Astrocyte (in vitro differentiated cells and primary cell): ENCODE measurements around the gene PGBD2. TPM values are rescaled to one million over a fixed set of nuclear protein-coding genes. Genes with fewer than 3 reads are reported as not detected.

Source experiments
- DNase-seq: peaks from one replicate; pipeline ENCODE4 v3.0.0-alpha.2; 2010; ENCODE audit warnings: low read depth
- FAIRE-seq: peaks from 2 replicates; lab custom pipeline; 2011; peaks lifted over from hg19 to GRCh38; lab: Jason Lieb, UNC
- H2AFZ ChIP-seq: 2 replicates; pipeline ENCODE4 v1.6.0; 2012; ENCODE audit warnings: low read depth, low read length, inconsistent platforms
- H3K27ac ChIP-seq: 2 replicates; pipeline ENCODE4 v1.5.1; 2011; ENCODE audit warnings: low read depth, low read length, inconsistent platforms
- H3K27me3 ChIP-seq: 2 replicates; pipeline ENCODE4 v1.6.0; 2011; ENCODE audit warnings: low read length, inconsistent platforms; ENCODE audit not compliant: insufficient read depth
- H3K36me3 ChIP-seq: 2 replicates; pipeline ENCODE4 v1.5.1; 2011; ENCODE audit warnings: low read length, inconsistent platforms; ENCODE audit not compliant: insufficient read depth
- H3K4me1 ChIP-seq: 2 replicates; pipeline ENCODE4 v1.5.1; 2011; ENCODE audit warnings: low read length, inconsistent platforms; ENCODE audit not compliant: insufficient read depth
- H3K4me2 ChIP-seq: 2 replicates; pipeline ENCODE4 v1.6.0; 2012; ENCODE audit warnings: low read length, inconsistent platforms
- H3K4me3 ChIP-seq: 2 replicates; pipeline ENCODE4 v1.5.1; 2011; ENCODE audit warnings: low read depth, mild to moderate bottlenecking, low read length, inconsistent platforms; ENCODE audit not compliant: insufficient read depth
- H3K79me2 ChIP-seq: 2 replicates; pipeline ENCODE4 v1.6.0; 2012; ENCODE audit warnings: mild to moderate bottlenecking, low read length, inconsistent platforms; ENCODE audit not compliant: insufficient read depth
- H3K9ac ChIP-seq: 2 replicates; pipeline ENCODE4 v1.6.0; 2012; ENCODE audit warnings: mild to moderate bottlenecking, low read length, inconsistent platforms
- H3K9me3 ChIP-seq: 2 replicates; pipeline ENCODE4 v1.5.1; 2012; ENCODE audit warnings: low read depth, mild to moderate bottlenecking, low read length, inconsistent platforms; ENCODE audit not compliant: insufficient read depth
- H4K20me1 ChIP-seq: 2 replicates; pipeline ENCODE4 v1.6.0; 2012; ENCODE audit warnings: low read length, inconsistent platforms; ENCODE audit not compliant: insufficient read depth
- H3K27ac Mint-ChIP-seq: one replicate; pipeline ENCODE4 v1.8.0; 2021; ENCODE audit warnings: mild to moderate bottlenecking, mixed read lengths; ENCODE audit not compliant: unreplicated experiment
- H3K27me3 Mint-ChIP-seq: one replicate; pipeline ENCODE4 v1.8.0; 2021; ENCODE audit warnings: low read depth, mixed read lengths; ENCODE audit not compliant: unreplicated experiment
- H3K36me3 Mint-ChIP-seq: one replicate; pipeline ENCODE4 v1.8.0; 2021; ENCODE audit warnings: low read depth, mixed read lengths; ENCODE audit not compliant: unreplicated experiment
- H3K4me1 Mint-ChIP-seq: one replicate; pipeline ENCODE4 v1.8.0; 2021; ENCODE audit warnings: low read depth, mixed read lengths; ENCODE audit not compliant: unreplicated experiment
- H3K4me3 Mint-ChIP-seq: one replicate; pipeline ENCODE4 v1.8.0; 2021; ENCODE audit warnings: mild to moderate bottlenecking, moderate library complexity, mixed read lengths; ENCODE audit not compliant: unreplicated experiment
- H3K9me3 Mint-ChIP-seq: one replicate; pipeline ENCODE4 v1.8.0; 2021; ENCODE audit warnings: mild to moderate bottlenecking, mixed read lengths; ENCODE audit not compliant: unreplicated experiment
- EZH2 ChIP-seq: IDR thresholded peaks from 2 replicates; pipeline ENCODE4 v1.6.1; 2012; ENCODE audit warnings: mild to moderate bottlenecking, low read length, inconsistent platforms; ENCODE audit not compliant: insufficient read depth
- total RNA-seq: library from RNA; stranded (reverse); gene quantifications from 2 replicates; pipeline ENCODE4 v1.2.1, GENCODE V29; 2021
- TF ChIP-seq, protein P1 (sequence below): IDR thresholded peaks from 2 replicates; pipeline ENCODE4 v1.5.1; 2011; ENCODE audit warnings: low read depth, mild to moderate bottlenecking, inconsistent platforms, low read length, moderate library complexity; ENCODE audit not compliant: insufficient read depth

PGBD2 gene
- total RNA-seq, 1 donor from 2014 or later, result 6.2 TPM

DNA sequence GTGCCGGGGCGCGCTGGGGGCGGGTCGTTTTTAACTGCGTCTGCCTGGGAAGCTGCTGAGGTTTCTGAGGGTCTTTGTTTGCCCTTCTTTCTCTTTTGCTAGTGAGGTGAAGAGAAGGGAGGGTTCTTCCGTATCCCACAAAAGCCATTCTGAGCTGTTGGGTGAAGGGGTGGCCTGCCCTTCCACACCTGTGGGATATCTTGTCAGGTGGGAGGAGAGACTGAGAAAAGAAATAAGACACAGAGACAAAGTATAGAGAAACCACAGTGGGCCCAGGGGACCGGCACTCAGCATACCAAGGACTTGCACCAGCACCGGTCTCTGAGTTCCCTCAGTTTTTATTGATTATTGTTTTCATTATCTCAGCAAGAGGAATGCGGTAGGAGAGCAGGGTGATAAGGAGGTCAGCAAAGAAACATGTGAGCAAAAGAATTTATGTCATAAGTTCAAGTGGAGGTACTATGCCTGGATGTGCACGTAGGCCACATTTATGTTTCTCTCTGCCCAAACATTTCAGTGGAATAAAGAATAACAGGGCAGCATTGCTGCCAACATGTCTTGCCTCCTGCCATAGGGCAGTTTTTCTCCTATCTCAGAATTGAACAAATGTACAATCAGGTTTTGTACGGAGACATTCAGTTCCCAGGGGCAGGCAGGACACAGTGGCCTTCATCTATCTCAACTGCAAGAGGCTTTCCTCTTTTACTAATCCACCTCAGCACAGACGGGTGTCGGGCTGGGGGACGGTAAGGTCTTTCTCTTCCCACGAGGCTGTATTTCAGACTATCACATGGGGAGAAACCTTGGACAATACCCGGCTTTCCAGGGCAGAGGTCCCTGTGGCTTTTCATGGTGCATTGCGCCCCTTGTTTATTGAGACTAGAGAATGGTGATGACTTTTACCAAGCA is 972 bp downstream of the PGBD2 start:
- Histone ChIP-seq H3K4me1 (peaks cover 10% of the 10 kb centered on the region), H2AFZ (peak overlapping the region; percentile 54), H3K27me3 (no peaks in the 10 kb centered on the region), H3K36me3 (no peaks in the 10 kb centered on the region), H3K4me2 (peak overlapping the region; percentile 95), H3K9ac (peak overlapping the region; percentile 88), H3K27ac (peak overlapping the region; percentile 86), H3K9me3 (no peaks in the 10 kb centered on the region), H3K4me3 (peak overlapping the region; percentile 69), H4K20me1 (no peaks in the 10 kb centered on the region), H3K79me2 (peaks cover 30% of the 10 kb centered on the region)
- TF ChIP-seq, protein P1, sequence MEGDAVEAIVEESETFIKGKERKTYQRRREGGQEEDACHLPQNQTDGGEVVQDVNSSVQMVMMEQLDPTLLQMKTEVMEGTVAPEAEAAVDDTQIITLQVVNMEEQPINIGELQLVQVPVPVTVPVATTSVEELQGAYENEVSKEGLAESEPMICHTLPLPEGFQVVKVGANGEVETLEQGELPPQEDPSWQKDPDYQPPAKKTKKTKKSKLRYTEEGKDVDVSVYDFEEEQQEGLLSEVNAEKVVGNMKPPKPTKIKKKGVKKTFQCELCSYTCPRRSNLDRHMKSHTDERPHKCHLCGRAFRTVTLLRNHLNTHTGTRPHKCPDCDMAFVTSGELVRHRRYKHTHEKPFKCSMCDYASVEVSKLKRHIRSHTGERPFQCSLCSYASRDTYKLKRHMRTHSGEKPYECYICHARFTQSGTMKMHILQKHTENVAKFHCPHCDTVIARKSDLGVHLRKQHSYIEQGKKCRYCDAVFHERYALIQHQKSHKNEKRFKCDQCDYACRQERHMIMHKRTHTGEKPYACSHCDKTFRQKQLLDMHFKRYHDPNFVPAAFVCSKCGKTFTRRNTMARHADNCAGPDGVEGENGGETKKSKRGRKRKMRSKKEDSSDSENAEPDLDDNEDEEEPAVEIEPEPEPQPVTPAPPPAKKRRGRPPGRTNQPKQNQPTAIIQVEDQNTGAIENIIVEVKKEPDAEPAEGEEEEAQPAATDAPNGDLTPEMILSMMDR, result no peak
- no peak for TF ChIP-seq EZH2
- DNase-seq (peak; percentile 35), FAIRE-seq (no peak)
- H3K27me3 Mint-ChIP-seq, result no peaks in the 10 kb centered on the region
- H3K36me3 Mint-ChIP-seq, result peaks cover 10% of the 10 kb centered on the region
- H3K9me3 Mint-ChIP-seq, result no peaks in the 10 kb centered on the region
- peak overlapping the region; percentile 100 for H3K27ac Mint-ChIP-seq
- peaks cover 8% of the 10 kb centered on the region for H3K4me1 Mint-ChIP-seq
- peak overlapping the region; percentile 96 for H3K4me3 Mint-ChIP-seq

DNA sequence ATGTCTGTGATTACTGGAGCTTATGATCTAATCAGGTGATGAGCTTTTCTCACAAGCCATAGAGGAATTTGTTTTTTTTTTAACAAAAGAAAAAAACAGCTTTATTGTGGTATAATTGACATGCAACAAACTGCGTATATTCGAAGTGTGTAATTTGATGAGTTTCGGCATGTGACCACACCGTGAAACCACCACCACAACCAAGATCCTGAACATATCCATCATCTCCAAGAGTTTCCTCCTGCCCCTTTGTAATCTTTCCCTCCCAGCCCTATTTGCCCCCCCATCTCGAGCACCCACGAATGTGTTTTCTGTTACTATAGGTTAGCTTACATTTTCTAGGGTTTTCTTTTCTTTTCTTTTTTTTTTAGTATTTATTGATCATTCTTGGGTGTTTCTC is 4.7 kb downstream of the PGBD2 start:
- Histone ChIP-seq H3K4me1 (peaks cover 6% of the 10 kb centered on the region), H2AFZ (no peak overlapping the region), H3K4me3 (no peak overlapping the region), H3K27me3 (no peaks in the 10 kb centered on the region), H3K9me3 (no peaks in the 10 kb centered on the region), H3K27ac (no peak overlapping the region), H3K9ac (no peak overlapping the region), H3K79me2 (peaks cover 30% of the 10 kb centered on the region), H3K36me3 (peaks cover 4% of the 10 kb centered on the region), H3K4me2 (no peak overlapping the region), H4K20me1 (no peaks in the 10 kb centered on the region)
- no peaks in the 10 kb centered on the region for H3K9me3 Mint-ChIP-seq
- TF ChIP-seq, protein P1, result no peak
- TF ChIP-seq EZH2, result no peak
- H3K4me1 Mint-ChIP-seq, result peaks cover 8% of the 10 kb centered on the region
- DNase-seq (no peak), FAIRE-seq (no peak)
- peaks cover 16% of the 10 kb centered on the region for H3K36me3 Mint-ChIP-seq
- no peak overlapping the region for H3K27ac Mint-ChIP-seq
- no peaks in the 10 kb centered on the region for H3K27me3 Mint-ChIP-seq
- no peak overlapping the region for H3K4me3 Mint-ChIP-seq

DNA sequence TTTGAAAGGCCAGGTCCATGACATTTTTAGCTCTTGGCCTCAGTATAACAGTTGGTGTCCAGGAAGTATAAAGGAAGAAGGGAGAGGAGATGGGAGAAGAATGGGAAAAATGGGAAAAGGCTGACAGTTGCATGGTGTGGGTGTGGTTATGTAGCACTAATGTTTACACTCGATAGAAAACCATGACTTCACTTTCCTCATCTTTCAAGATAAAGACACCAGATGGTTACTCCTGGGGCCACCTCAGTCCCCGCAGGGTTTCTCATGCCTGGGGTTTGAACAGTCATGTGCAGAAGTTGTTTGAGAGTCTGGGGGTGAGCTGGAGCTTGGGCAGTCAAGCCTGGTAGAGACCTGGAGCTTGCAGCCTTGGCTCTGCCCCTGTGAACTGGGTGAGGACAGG is 7.9 kb downstream of the PGBD2 start:
- H3K4me3 Mint-ChIP-seq, result no peak overlapping the region

More for the DNA sequence above, 7.9 kb downstream of the PGBD2 start:
- Mint-ChIP-seq H3K36me3 (peaks cover 27% of the 10 kb centered on the region), H3K27ac (no peak overlapping the region), H3K9me3 (no peaks in the 10 kb centered on the region), H3K27me3 (no peaks in the 10 kb centered on the region), H3K4me1 (no peaks in the 10 kb centered on the region)
- Histone ChIP-seq H2AFZ (no peak overlapping the region), H3K4me3 (no peak overlapping the region), H3K36me3 (peaks cover 19% of the 10 kb centered on the region), H3K9me3 (no peaks in the 10 kb centered on the region), H3K27ac (no peak overlapping the region), H3K27me3 (no peaks in the 10 kb centered on the region), H3K4me2 (no peak overlapping the region), H3K9ac (no peak overlapping the region), H4K20me1 (no peaks in the 10 kb centered on the region), H3K79me2 (peaks cover 11% of the 10 kb centered on the region), H3K4me1 (no peaks in the 10 kb centered on the region)
- FAIRE-seq (no peak), DNase-seq (no peak)
- TF ChIP-seq EZH2, result no peak
- TF ChIP-seq, protein P1, result no peak
